Neural progenitor cell (in vitro differentiated cells): ENCODE data around the gene RNLS. TPM values are rescaled to one million over a fixed set of nuclear protein-coding genes. Genes with fewer than 3 reads are reported as not detected.

Source experiments
- DNase-seq: peaks from one replicate; pipeline ENCODE4 v3.0.0-alpha.2; 2016; ENCODE audit warnings: low spot score
- H2AFZ ChIP-seq: fragments of 200-600 bp; sonication (generic); replicated peaks from 2 replicates; pipeline ENCODE4 v1.6.1; 2016; ENCODE audit warnings: antibody characterized with exemption
- H3F3A ChIP-seq: fragments of 200-600 bp; sonication (generic); 2 replicates; pipeline ENCODE4 v1.6.1; 2016; ENCODE audit warnings: antibody characterized with exemption, low read depth
- H3K27ac ChIP-seq: fragments of 200-600 bp; sonication (generic); 2 replicates; pipeline ENCODE4 v1.5.1; 2016; ENCODE audit warnings: mild to moderate bottlenecking
- H3K27me3 ChIP-seq: fragments of 200-600 bp; sonication (generic); 2 replicates; pipeline ENCODE4 v1.6.1; 2016; ENCODE audit warnings: mild to moderate bottlenecking, moderate library complexity
- H3K36me3 ChIP-seq: fragments of 200-600 bp; sonication (generic); 2 replicates; pipeline ENCODE4 v1.5.1; 2016
- H3K4me1 ChIP-seq: fragments of 200-600 bp; sonication (generic); 2 replicates; pipeline ENCODE4 v1.6.1; 2016; ENCODE audit warnings: mixed run types
- H3K4me2 ChIP-seq: fragments of 200-600 bp; sonication (generic); 2 replicates; pipeline ENCODE4 v1.6.1; 2016
- H3K4me3 ChIP-seq: fragments of 200-600 bp; sonication (generic); 2 replicates; pipeline ENCODE4 v1.5.1; 2016
- H3K79me2 ChIP-seq: fragments of 200-600 bp; sonication (generic); 2 replicates; pipeline ENCODE4 v1.6.1; 2016; ENCODE audit warnings: low read depth
- H3K9ac ChIP-seq: fragments of 200-600 bp; sonication (generic); 2 replicates; pipeline ENCODE4 v1.6.1; 2016
- H3K9me3 ChIP-seq: fragments of 200-600 bp; sonication (generic); 2 replicates; pipeline ENCODE4 v1.5.1; 2016; ENCODE audit warnings: low read depth
- H4K20me1 ChIP-seq: fragments of 200-600 bp; sonication (generic); 2 replicates; pipeline ENCODE4 v1.6.1; 2016; ENCODE audit warnings: low read depth
- H3K27ac Mint-ChIP-seq: 3 replicates; pipeline ENCODE4 v1.8.0; 2021; ENCODE audit warnings: mixed read lengths
- H3K27me3 Mint-ChIP-seq: 2 replicates; pipeline ENCODE4 v1.8.0; 2022; ENCODE audit warnings: low read depth, mild to moderate bottlenecking, inconsistent platforms, moderate library complexity, mixed read lengths; ENCODE audit not compliant: insufficient read depth
- H3K36me3 Mint-ChIP-seq: 3 replicates; pipeline ENCODE4 v1.8.0; 2021; ENCODE audit warnings: mixed read lengths
- H3K4me1 Mint-ChIP-seq: 3 replicates; pipeline ENCODE4 v1.8.0; 2021; ENCODE audit warnings: mixed read lengths
- H3K4me3 Mint-ChIP-seq: 3 replicates; pipeline ENCODE4 v1.8.0; 2021; ENCODE audit warnings: mild to moderate bottlenecking, moderate library complexity, mixed read lengths
- H3K9me3 Mint-ChIP-seq: 3 replicates; pipeline ENCODE4 v1.8.0; 2020; ENCODE audit warnings: mixed read lengths
- EZH2 ChIP-seq: fragments of 200-600 bp; sonication (generic); IDR thresholded peaks from 2 replicates; pipeline ENCODE4 v1.6.1; 2017; ENCODE audit warnings: antibody characterized with exemption, mild to moderate bottlenecking, moderate library complexity
- EZH2phosphoT487 ChIP-seq: fragments of 200-600 bp; sonication (generic); IDR thresholded peaks from 2 replicates; pipeline ENCODE4 v1.6.1; 2017; ENCODE audit warnings: antibody characterized with exemption
- total RNA-seq: library from RNA; depleted of rRNA; stranded (reverse); fragments of >200 nt; gene quantifications from 2 replicates; pipeline ENCODE4 v1.2.3, GENCODE V29; 2015; ENCODE audit warnings: low replicate concordance
- TF ChIP-seq, protein P1 (sequence below): fragments of 200-600 bp; sonication (generic); IDR thresholded peaks from 2 replicates; pipeline ENCODE4 v1.5.1; 2017; ENCODE audit warnings: antibody characterized with exemption, mild to moderate bottlenecking

RNLS gene
- total RNA-seq, 1 donor from 2014 or later: 9.1 TPM

DNA sequence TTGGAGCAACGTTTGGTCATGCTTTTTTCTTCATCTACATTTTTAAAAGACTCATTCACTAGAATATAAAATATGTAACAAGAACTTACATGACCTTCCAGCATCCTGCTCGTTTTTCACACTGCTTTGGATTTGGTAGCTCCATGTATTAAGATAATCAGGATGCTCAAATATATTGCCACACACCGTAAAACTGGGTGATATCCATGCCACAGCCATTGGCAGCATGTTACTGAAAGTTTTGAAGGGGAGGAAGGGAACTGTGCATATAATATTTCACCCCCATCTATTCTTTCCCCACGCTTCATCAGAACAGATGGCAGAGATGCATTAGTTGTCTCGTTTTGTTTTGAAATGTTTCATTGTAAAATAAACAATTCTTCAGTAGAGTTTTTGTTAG is 158.2 kb downstream of the RNLS start:
- no peaks in the 10 kb centered on the region for H3K9me3 Mint-ChIP-seq
- DNase-seq: no peak

DNA sequence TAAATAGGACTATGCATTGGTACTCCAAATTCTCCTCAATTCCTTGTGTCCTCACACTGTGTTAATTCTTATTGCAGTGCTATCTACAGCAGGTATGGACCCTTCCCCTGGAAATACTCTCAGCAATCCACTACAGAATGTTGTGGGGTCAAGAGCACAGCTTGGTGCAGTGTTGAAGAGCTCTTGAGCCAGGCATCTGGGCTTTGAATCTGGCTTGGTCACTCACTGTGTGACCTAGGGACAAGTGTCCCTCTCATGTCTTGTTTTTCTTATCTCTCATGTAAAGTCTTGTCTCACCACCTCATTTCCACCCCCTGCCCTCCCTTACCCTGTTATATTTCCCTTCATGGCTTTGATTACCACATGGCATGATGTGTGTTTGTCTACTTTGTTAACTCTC is 159.4 kb downstream of the RNLS start:
- no peak overlapping the region for H3K4me2 ChIP-seq
- H3K9me3 ChIP-seq: no peaks in the 10 kb centered on the region
- no peaks in the 10 kb centered on the region for H3F3A ChIP-seq
- no peaks in the 10 kb centered on the region for H3K9me3 Mint-ChIP-seq
- H3K4me1 Mint-ChIP-seq: no peaks in the 10 kb centered on the region
- peaks cover 2% of the 10 kb centered on the region for H3K27me3 Mint-ChIP-seq
- no peaks in the 10 kb centered on the region for H3K79me2 ChIP-seq
- no peak overlapping the region for H2AFZ ChIP-seq
- no peaks in the 10 kb centered on the region for H4K20me1 ChIP-seq
- no peaks in the 10 kb centered on the region for H3K36me3 Mint-ChIP-seq
- H3K4me3 ChIP-seq: no peak overlapping the region
- H3K27ac Mint-ChIP-seq: no peak overlapping the region
- no peak overlapping the region for H3K27ac ChIP-seq
- H3K4me3 Mint-ChIP-seq: no peak overlapping the region
- H3K4me1 ChIP-seq: no peaks in the 10 kb centered on the region
- no peaks in the 10 kb centered on the region for H3K36me3 ChIP-seq
- no peak for DNase-seq
- TF ChIP-seq EZH2phosphoT487 (no peak), EZH2 (no peak)
- TF ChIP-seq, protein P1, sequence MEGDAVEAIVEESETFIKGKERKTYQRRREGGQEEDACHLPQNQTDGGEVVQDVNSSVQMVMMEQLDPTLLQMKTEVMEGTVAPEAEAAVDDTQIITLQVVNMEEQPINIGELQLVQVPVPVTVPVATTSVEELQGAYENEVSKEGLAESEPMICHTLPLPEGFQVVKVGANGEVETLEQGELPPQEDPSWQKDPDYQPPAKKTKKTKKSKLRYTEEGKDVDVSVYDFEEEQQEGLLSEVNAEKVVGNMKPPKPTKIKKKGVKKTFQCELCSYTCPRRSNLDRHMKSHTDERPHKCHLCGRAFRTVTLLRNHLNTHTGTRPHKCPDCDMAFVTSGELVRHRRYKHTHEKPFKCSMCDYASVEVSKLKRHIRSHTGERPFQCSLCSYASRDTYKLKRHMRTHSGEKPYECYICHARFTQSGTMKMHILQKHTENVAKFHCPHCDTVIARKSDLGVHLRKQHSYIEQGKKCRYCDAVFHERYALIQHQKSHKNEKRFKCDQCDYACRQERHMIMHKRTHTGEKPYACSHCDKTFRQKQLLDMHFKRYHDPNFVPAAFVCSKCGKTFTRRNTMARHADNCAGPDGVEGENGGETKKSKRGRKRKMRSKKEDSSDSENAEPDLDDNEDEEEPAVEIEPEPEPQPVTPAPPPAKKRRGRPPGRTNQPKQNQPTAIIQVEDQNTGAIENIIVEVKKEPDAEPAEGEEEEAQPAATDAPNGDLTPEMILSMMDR: no peak
- no peaks in the 10 kb centered on the region for H3K27me3 ChIP-seq
- H3K9ac ChIP-seq: no peak overlapping the region

More for the DNA sequence above, 158.2 kb downstream of the RNLS start:
- no peak overlapping the region for H3K4me3 Mint-ChIP-seq
- Histone ChIP-seq H3K27me3 (no peaks in the 10 kb centered on the region), H3K79me2 (no peaks in the 10 kb centered on the region), H3F3A (no peaks in the 10 kb centered on the region), H3K4me2 (no peak overlapping the region), H3K9me3 (no peaks in the 10 kb centered on the region), H3K36me3 (no peaks in the 10 kb centered on the region), H3K4me1 (no peaks in the 10 kb centered on the region), H2AFZ (no peak overlapping the region), H3K27ac (no peak overlapping the region), H3K9ac (no peak overlapping the region), H3K4me3 (no peak overlapping the region), H4K20me1 (no peaks in the 10 kb centered on the region)
- no peak overlapping the region for H3K27ac Mint-ChIP-seq
- H3K27me3 Mint-ChIP-seq: peaks cover 2% of the 10 kb centered on the region
- no peaks in the 10 kb centered on the region for H3K36me3 Mint-ChIP-seq
- H3K4me1 Mint-ChIP-seq: no peaks in the 10 kb centered on the region
- TF ChIP-seq, protein P1: no peak
- TF ChIP-seq EZH2phosphoT487: no peak

DNA sequence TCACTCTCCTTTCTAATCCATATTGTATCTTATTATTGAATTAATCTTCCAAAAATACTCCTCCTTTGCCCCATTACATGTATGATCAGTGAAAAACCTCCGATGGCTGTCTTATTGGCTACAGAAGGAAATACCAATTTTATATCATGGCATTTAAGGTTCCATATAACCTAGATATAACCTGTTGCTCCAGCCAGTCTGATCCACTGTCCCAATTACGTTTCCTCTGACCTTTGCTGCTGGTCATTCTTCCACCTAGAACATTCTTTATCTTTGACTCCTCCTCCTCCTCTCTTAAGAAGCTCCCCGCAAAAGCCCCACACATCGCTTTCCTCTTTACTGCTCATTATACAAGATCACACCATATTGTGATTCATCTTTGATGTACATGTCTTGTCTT is 161.5 kb downstream of the RNLS start:
- no peaks in the 10 kb centered on the region for H3K4me1 ChIP-seq
- H4K20me1 ChIP-seq: no peaks in the 10 kb centered on the region
- Mint-ChIP-seq H3K9me3 (no peaks in the 10 kb centered on the region), H3K27ac (no peak overlapping the region), H3K27me3 (peaks cover 2% of the 10 kb centered on the region), H3K4me1 (peaks cover 8% of the 10 kb centered on the region), H3K4me3 (no peak overlapping the region), H3K36me3 (no peaks in the 10 kb centered on the region)
- no peak for TF ChIP-seq EZH2phosphoT487
- TF ChIP-seq, protein P1: no peak
- TF ChIP-seq EZH2: no peak
- no peak for DNase-seq
- no peak overlapping the region for H3K4me3 ChIP-seq
- no peaks in the 10 kb centered on the region for H3K9me3 ChIP-seq
- H3K27me3 ChIP-seq: no peaks in the 10 kb centered on the region
- H3K9ac ChIP-seq: no peak overlapping the region
- H3K4me2 ChIP-seq: no peak overlapping the region
- H3K79me2 ChIP-seq: no peaks in the 10 kb centered on the region
- no peak overlapping the region for H3K27ac ChIP-seq
- H3F3A ChIP-seq: no peaks in the 10 kb centered on the region
- no peaks in the 10 kb centered on the region for H3K36me3 ChIP-seq
- H2AFZ ChIP-seq: no peak overlapping the region
